Esophagus muscularis mucosa (tissue), 3 donors: ENCODE results near the gene GRM2.

Source experiments
- POLR2AphosphoS5 ChIP-seq, 2 donors: sonication (generic); formaldehyde crosslinking; IDR thresholded peaks; one replicate each; pipeline ENCODE4 v1.6.1; 2017; ENCODE audit warnings: antibody characterized with exemption in 2 of 2
- TF ChIP-seq, protein P1 (sequence below), 3 experiments: fragments of 200-600 bp in 2 of 3; fragments of 450-650 bp in 1 of 3; sonication (generic) in 2 of 3; IDR thresholded peaks; one replicate each; pipeline ENCODE4 v1.5.1; 2017 to 2019; ENCODE audit warnings: antibody characterized with exemption in 3 of 3, mild to moderate bottlenecking in 2 of 3, moderate library complexity in 1 of 3

DNA sequence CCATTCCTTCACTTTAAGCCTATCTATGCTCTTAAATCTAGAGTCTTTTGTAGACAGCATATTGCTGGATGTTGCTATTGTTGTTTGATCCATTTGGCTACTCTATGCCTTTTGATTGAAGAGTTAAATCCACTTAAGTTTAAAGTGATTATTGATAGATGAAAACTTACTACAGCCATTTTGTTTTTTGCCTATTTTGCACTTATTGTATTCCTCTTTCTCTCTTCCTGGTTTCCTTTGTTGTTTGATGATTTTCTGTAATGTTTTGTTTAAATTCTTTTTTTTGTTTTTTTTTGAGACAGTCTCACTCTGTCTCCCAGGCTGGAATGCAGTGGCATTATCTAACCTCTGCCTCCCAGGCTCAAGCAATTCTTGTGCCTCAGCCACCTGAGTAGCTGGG lies 52.3 kb downstream of the GRM2 start:
- TF ChIP-seq, protein P1, sequence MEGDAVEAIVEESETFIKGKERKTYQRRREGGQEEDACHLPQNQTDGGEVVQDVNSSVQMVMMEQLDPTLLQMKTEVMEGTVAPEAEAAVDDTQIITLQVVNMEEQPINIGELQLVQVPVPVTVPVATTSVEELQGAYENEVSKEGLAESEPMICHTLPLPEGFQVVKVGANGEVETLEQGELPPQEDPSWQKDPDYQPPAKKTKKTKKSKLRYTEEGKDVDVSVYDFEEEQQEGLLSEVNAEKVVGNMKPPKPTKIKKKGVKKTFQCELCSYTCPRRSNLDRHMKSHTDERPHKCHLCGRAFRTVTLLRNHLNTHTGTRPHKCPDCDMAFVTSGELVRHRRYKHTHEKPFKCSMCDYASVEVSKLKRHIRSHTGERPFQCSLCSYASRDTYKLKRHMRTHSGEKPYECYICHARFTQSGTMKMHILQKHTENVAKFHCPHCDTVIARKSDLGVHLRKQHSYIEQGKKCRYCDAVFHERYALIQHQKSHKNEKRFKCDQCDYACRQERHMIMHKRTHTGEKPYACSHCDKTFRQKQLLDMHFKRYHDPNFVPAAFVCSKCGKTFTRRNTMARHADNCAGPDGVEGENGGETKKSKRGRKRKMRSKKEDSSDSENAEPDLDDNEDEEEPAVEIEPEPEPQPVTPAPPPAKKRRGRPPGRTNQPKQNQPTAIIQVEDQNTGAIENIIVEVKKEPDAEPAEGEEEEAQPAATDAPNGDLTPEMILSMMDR (IDR thresholded peaks at IDR 0.05): no peak
- TF ChIP-seq POLR2AphosphoS5 (IDR thresholded peaks at IDR 0.05): no peak
